HuH-7 (cell line): Measurements from ENCODE around the gene ADAMTS2.

Experiments used
- DNase-seq: peaks from one replicate; pipeline ENCODE4 v3.0.0; 2011; ENCODE audit warnings: low spot score

ADAMTS2 gene

DNA sequence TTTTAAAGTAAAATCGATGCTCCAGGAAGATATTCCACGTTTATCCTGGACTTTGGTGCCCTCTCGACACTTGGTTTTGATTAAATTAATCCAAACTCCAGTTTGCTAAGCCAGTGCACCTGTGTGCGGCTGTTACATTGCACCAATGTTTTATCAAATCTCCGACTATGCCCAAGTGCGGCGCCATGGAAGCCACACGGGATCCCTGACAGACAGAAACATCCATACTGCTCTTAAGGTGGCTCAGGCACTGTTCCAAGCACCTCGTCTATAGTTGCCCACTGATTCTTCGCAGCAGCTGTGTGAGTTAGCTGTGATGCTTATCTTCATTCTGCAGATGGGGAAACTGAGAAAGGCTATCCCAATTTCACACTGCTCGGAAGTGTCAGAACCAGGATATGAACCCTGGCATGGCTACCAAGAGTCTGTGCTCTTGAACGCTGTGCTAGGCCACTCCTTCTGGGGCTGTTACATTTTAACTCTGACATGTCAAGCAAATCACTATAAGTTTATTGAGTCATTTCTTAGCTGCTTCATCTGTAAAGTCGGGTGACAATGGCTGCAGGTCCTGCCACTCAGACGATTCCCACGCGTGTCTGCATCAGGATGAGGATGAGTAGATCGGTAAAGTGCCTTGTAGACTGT lies 113.0 kb downstream of the ADAMTS2 start:
- no peak for DNase-seq

DNA sequence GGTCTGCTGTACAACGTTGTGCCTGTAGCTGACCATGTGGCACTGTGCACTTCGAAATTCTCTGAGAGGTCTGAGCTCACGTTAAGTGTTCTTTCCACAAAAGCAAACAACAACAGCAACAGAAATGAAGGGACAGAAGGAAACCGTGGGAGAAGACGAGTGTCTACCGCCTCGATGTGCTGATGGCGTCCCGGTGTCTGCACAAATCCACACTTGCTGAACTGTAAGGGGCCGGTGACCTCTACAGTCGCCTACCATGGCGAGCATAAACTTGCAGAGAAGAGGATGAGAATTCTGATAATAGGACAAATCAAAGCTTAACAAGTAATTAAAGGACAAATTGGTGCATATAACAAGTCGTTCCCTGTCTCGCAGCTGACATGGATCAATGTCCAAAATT lies 114.0 kb downstream of the ADAMTS2 start:
- DNase-seq, result no peak

DNA sequence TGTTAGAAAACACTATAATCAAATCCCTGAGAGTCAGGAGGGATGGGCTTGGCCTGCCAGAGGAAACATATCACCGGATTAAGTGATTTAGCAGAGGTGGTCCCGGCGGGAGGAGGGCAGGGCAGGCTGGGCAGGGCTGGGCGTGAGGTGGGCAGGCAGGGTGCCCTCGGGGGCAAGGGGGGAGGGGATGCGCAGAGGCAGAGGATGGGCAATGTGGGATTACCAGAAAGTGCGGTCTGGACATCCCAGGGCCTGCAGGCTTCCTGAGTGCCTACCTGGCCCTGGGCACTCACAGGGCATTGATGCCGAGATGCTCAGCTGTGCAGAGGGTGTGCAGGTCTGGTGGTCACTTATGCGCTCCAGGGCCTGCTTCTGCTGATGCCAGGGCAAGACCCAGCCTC lies 115.2 kb downstream of the ADAMTS2 start:
- DNase-seq, result no peak

DNA sequence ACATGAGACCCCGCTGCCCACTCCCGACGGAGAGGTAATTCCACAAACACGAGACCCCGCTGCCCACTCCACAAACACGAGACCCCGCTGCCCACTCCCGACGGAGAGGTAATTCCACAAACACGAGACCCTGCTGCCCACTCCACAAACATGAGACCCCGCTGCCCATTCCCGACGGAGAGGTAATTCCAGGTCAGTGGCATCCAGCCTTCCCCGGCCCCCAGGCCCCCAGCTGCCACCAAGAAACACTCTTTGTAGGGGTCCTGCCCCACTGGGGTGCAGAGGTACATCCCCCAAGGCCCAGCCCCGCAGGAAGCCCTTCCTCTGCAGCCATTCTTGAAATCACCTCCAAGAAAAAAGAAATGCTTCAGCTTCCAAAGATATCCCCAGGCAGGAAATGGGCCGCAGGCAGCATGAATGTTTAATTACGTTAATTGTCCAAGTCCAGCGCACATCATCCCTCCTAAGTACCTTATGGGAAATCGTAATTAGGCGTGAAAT lies 115.9 kb downstream of the ADAMTS2 start:
- DNase-seq, result no peak

DNA sequence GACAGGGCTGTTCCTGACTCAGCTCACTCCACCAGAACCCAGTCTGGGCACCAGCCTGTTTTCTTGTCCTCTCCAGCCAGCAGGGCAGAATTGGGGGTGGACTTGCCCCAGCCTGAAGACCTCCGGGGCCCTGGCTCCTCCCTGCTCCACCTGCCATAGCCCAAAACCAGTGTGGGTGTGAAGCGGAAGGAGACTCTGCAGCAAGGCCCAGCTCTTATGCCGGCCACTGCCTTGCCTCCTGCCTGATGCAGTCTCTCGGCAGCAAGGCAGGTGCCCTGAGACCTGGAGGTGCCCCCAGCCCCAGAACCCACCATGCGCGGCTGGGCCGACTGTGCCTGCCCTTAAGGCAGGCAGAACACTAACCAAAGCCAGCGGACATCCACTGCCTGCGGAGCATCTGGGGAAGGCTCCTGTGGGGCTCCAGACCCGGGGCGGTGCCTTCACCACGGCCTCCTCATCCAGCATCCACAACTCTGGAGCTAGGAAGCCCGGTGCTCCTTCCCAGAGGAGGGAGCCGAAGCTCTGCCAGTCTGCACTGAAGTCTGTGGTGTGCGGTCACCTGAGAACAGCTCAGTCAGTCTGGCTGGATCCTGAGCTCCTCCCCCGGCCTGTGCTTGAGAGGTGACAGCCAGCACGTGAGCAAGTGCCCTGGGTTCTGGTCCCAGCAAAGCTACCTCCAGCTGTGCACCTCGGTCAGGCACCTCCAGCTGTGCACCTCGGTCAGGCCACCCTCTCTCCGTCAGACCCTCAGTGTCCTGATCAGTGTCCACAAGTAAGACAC lies 116.7 kb downstream of the ADAMTS2 start:
- DNase-seq, result no peak

DNA sequence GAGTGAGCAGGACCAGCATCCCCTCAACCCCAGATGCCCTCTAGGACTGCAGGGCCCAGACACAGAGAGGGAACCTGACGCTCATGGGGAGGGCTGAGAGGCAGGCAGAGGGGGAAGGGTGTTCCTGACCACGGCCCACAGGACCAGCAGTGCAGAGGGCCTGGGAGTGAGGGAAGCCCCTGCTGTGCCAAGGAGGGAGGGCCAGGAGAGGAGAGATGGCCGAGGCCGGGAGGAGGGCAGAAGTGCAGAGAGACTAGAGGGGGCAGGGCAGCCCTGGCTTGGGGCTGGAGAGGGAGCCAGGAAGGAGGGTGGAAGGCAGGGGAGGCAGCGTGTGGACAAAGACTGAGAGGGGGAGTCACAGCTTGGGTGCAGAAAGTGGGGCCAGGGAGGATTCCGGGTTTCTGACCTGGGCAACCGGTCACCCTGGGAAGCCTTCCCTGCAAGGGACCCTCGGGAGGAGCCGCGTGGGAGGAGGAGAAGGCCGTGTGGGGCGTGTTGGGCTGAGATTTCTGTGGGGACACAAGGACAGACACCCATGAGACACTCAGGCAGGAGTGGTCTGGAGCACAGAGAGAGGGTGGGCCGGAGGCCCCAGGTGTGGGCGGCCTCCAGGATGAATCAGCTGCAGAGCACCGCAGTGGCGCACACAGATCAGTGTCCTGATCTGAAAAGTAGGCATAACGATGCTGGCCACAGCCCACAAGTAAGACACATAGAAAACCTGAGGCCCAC lies 117.5 kb downstream of the ADAMTS2 start:
- no peak for DNase-seq

DNA sequence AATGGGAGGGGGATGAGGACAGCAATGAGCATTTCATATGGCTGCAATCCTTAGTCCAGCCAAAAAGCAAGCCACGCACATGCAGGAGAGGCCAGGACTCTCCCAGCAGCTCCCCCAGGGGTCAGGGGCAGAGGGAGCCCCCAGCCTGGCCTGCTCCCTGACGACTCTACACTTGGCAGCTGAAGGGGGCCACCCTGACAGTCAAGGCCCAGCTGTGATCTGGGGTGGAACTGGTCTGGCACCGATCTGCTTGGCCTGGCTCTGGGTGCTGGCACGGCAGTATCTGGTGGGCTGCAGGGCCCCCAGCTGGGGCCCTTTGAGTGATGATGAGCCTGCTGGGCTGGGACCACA lies 118.1 kb downstream of the ADAMTS2 start:
- no peak for DNase-seq

DNA sequence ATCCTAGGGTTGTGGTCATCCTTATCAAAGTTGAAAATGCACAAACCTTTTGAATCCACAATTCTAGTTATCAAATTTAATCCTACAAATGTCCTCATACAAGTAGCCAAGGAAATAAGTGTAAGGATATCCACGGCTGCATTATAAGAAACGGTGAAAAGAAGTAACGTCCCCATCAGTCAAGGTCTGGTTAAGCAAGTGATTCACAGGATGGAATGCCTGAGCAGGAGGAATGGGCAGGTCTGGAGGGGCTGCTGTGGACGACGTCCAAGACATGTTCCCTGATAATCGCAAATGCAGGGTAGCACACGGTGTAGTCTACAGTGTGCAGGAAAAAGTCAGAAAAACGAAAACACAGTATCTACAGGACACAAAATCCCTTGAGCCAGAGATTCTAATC lies 118.6 kb downstream of the ADAMTS2 start:
- no peak for DNase-seq

DNA sequence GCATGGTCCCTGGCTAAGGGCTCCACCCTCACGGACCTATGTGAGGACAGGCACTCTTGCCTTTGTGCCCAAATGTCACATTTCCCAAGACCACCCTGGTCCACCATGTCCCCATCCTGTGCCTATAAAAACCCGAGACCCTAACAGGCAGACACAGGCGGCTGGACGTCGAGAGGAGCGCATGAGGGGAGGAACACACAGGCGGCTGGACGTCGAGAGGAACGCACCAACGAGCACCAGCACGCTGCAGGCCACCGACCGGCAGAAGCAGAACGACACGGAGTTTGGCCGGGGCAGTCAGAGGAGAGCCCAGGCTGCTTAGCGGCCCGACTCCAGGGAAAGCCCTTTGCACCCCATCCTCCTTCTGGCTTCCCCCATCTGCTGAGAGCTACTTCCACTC lies 119.9 kb downstream of the ADAMTS2 start:
- DNase-seq, result no peak

DNA sequence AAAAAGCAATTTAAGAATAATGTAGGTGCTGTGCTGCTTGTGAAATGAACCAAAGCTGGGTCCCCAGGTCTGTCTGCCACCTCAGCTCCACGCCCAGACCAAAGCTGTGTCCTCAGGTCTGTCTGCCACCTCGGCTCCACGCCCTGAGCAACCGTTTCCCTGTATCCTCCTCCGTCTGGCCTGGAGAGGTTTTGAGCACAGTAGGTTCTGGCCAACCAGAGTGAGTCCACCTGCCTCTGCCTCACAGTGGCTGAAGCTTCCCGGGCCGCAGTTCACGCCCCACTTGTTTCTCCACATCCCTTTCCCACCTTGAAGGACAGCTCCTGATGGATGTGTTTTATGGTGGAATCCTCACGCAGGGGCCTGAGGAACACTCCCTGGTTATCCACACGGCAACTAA lies 120.5 kb downstream of the ADAMTS2 start:
- no peak for DNase-seq

DNA sequence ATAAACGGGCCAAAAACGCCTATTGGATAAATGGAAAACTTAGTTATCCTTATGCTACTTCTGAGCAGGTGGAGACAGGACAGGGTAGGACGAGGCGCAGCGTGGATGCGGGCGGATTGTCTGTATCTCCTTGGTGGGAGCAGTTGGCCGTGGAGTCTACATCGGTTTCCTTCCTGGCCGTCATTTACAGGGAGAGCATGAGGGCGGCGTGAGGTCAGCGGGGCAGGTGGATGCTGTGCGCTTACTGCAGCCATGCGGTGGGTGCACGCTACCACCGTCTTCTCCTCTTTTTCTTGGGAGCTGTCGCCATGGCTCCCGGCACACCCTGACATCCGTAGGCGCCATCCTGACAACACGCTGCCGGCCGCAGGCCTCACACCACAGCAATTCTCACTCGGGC lies 121.3 kb downstream of the ADAMTS2 start:
- DNase-seq, result no peak

DNA sequence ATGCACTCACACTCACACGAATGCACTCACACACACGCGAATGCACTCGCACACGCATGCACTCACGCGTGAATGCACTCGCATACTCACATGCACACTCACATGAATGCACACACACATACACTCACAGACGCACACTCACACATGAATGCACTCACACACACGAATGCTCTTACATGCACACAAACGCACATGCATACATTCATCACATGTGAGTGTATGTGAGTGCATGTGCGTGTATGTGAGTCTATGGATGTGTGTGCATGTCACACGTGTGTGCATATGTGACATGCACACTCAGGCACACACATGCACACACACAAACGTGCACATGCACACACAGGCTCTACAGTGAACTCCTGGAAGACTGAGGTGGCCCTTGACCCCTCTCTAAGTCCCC lies 121.7 kb downstream of the ADAMTS2 start:
- DNase-seq, result no peak

DNA sequence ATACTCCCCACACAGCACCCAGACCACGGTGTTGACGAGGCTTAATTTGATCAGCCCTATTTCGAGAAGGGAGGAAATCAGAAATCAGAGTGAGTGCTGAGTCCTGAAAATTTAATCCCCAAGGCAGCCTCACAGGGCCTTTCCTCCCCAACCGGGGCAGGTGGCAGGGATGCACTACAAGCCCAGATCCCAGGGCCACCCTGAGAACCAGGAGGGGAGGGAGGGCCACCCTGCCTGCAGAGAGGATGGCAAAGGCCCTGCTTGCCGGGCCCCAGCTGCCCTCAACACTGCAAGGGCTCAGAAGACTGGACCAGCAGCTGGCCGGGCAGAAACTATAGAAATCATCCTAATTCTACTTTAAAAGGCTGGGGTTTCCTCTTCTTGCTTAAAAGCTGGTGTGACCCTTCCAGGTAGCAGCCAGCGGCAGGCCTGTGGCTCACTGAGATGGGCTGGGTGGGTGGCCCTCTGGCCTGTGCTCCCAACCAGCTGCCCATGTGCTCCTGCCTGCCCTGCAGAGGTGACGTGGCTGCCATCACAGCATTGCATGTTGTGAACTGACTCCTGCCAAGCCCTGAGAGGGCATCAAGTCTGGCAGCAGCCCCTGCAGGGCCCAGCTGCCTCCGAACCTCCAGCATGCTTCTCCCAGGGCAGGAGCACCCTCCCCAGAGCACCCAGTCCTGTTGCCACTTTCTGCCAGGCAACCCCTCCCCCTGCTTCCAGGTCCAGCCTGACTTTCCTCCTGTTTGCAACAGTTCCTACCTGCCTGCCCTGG lies 122.8 kb downstream of the ADAMTS2 start:
- DNase-seq, result no peak

DNA sequence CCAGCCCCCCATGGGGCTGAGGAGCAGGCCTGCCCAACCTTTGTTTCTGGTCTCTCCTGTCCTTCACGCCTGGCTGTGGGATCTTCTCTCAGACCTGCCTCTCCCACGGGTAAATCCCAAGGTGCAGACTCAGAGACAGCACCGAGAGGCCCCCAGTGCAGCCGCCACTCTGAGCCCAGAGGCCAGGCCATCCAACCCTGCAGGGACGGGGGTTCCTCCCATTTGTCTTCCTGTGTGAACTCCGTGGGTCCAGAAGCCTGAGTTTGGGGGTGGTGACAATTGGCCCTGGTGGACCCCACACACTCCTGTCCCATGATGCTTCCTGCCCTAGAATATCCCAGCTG lies 123.4 kb downstream of the ADAMTS2 start:
- DNase-seq, result no peak

DNA sequence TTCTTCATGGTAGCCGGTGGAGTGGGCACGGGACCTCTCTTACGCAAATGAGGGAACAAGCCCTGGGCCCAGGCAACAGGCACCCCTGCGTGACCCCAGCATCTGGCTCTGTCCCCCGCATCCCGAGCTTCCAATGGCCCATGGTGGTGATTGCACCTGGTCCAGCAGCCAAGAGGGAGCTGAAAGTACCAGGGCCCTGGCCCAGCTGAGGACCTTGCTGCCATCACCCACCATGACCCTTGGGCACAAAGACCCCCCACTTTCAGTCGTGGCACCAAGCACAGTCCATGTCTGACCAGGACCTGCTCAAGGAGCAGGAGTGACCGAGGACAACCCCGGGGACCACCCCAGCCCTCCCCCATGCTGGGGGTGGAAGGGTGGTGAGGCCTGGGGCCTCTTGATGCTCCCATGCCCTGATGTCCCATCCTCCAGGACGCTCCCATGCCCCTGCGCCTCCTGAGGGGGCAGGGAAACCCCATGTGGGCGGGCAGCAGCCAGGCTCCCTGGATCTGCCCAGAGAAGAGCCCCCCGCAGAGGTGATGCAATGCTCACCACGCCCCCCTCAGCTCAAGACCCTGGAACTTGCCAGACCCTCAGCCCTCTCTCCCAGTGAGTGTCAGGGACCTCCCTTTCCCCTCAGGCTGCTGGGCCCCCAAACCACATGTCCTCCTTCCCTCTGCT lies 123.9 kb downstream of the ADAMTS2 start:
- DNase-seq, result no peak

DNA sequence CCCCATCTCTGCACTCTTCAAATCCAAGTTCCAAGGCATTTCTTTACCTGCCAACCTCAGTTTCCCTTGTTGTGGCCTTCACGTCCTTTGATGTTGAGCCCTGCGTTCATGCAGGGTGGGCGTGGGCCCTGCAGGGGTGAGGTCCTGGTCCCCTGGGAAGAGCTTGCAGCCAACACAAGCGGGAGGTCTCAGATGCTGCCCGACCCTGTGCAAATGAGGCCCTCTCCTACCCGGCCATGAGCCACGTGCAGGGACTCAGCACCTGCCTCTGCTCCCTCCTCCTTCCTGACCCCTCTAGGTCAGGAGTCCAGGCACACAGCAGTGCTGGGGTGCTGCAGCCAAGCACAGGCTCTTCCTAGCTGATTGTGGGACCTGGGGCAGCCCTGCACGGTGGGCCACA lies 124.5 kb downstream of the ADAMTS2 start:
- DNase-seq, result no peak

DNA sequence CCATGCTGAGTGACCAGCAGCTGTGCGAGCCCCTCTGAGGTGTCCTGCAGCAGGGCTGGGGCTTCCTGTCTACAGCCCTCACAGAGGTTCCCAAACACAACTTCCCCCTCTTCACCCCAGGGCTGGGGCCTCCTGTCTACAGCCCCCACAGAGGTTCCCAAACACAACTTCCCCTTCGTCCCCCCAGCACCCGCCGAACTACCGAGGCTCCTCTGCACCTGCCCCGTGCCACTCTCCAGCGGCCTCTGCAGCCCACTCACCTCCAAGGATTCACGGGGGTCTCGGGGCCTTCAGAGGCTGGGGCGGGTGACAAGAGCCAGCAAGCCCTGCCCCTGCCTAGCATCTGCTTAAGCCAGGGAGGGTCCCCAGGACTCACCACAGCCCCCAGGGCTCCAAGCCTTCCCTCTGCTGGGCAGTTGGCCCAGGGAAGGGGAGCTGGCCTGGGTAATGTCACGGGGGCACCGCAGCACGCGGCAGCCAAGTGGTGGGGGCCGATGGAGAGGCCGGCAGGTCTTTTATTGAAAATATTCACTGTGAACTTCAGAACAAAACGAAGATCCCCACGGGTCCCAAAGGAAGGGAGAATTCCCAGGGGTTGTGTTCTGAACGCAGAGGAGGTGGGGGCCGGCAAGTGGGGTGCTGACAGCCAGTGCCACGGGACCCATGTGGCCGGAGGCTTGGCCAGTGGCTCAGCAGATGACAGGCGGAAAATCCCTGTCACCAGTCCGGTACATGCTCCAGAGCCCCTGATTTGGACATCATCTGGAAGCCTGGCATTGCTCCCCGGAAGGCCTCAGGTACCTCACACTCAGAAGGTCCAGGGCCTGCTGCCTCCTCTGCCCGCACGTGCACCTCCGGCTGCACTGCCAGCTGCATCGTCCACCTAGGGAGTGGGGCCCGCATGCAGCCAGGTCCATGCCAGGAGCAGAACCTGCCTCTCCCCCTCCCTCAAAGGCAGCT lies 125.3 kb downstream of the ADAMTS2 start:
- DNase-seq, result no peak

DNA sequence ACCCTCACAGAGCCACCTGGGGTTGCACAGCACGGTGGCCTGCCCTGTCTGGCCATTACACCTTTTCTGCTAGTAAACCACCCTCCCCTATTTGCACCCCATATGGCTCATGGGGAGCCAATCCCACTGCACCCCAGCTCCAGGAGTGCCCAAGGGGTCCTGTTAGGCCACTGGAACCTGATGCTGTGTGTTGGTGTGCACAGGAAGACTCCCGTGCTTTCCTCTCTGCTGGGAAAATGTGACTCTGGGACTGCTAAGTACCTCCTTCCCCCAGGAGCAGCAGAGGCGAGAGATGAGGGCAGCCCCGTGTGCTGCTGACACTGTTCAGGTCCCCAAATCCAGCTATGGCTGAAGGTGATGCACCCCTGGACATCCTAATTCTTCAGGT lies 126.3 kb downstream of the ADAMTS2 start:
- no peak for DNase-seq

DNA sequence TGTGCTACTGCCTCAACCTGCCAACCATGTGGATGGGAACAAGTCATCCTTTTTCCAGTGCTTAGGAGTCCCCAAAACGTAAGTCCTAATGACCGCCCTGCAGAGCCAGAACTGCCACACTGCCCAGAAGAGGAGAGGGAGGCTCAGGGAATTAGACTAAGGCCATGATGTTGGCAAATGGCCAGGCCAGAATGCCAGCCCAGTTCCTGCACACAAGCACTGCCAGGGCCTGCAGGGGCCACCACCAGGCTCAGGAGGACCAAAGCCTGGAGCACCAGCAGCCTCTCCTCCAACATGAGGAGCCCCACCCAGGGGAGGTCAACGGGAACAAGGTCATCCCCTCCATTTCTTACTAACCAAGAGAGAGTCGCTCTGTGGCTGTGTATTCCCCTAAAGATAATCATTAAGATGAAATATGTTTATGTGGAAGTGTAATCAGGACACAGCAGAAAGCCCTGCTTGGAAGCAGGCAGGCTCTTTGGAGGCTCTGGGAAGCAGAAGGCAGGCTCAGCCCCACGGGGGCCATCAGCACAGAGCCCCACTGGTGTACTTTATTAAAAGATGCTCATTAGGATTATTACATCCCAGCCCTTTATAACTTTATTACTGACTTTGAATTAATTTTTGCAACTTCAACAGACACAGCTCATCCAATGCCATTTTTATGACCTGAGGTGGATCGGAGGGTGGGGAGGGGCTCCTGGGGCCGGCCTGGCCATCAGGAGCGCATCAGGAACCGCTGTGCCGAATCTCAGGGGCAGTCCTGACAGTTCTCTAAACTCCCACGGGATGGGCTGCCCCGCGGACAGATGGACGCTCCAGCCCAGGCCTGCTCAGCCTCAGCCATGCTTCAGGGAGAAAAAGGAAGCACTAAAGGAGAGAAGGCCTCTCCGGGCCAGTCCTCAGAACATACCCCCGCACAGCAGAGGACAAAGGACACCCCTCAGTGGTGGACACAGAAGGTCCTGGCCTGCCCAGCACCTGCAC lies 127.0 kb downstream of the ADAMTS2 start:
- DNase-seq, result no peak

DNA sequence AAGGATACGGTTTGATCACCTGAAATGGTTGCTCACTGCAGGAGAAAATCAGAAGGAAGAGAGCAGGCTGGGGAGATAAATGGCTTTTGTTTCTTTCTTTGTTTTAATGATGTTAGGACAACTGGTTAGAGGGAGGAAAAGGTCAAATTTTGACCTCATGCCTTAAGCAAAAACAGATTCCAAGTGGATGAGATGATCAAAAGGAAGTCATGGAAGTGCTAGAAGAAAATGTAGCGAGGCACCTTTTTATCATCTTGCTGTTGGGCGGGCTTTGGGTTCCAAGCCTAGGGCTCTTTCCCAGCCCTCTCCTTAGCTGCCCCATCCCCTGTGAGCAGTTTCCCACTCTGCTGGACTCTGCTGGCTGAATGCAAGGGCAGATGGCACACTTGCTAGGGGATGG lies 127.9 kb downstream of the ADAMTS2 start:
- no peak for DNase-seq
